H4 (cell line): ENCODE data around the gene C6orf52. TPM values are rescaled to one million over a fixed set of nuclear protein-coding genes. Genes with fewer than 3 reads are reported as not detected.
"Not testable (repeated sequence)": the region's sequence is repeated elsewhere in the genome, so short reads cannot be mapped to it uniquely, and the experiment has no call there.

Source experiments
- DNase-seq: peaks from one replicate; pipeline ENCODE4 v3.0.0-alpha.2; 2015; ENCODE audit warnings: low spot score
- total RNA-seq: library from RNA; depleted of rRNA; stranded (reverse); fragments of >200 nt; shearing (Covaris generic); gene quantifications from 2 replicates; pipeline ENCODE4 v1.2.3, GENCODE V29; 2014

C6orf52 gene
- total RNA-seq, 1 experiment from 2014 or later, result not detected

DNA sequence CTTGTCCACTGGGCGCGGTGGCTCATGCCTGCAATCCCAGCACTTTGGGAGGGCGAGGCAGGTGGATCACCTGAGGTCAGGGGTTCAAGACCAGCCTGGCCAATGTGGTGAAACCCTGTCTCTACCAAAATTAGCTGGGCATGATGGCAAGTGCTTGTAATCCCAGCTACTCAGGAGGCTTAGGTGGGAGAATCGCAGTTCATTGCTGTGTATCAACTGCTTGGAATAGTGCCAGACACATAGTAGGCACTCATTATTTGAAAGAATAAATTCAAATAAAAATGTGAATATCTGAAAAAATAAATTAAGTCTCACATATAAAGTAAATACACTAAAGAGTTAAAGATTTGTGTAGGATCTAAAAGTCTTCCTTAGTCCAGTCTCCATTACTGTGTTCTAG is 2.2 kb upstream of the C6orf52 start:
- no peak for DNase-seq

DNA sequence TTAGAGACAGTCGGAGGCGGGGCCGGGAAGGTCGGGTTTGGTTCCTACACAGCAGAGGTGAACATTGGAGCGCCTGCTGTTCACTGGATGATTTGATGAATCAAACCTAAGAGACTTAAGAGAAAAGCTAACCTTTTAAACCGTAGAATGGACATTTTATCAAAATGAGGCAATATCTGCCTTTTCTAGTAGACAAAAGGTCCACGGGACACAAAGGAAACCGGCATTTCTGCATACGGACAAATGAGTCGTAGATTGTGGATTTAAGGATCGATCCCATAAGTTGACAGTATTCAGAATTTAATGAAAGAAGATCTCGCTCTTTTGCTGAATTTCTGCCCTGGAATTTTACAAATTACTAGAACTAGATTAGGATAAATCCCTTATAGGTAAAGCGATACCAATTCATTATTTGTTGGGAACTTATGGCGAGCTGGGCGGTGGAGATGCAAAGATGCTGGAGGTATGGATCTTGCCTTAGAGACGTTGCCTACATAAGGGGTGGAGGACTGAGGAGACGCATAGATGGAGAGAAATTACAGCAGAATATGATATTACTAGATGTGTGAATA is 756 bp upstream of the C6orf52 start:
- no peak for DNase-seq

DNA sequence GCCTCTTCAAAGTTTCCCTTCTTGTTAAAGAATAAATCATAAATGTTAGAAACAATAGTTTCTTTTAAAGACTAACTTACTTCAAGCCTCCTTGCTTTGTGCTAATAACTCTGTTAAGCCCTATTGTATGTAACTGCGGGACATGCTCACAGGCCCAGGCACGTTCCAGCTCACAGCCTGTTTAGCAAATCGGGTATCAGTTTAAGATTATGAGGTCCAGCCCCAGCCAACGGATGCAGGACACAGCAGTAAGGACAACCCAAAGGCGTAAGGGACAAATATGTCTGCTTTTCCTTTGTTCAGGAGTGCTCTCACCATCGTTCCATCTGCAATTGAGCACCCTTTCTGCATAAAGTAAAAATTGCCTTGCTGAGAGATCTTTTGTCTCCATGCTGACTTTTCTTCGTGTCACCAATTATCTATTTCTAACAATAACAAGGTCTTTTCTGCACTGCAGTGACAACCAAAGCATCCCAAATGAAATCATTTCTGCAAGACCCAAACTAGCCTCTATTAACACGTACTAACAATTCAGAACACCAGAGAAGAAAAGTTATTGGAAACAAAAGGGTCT is 1.4 kb downstream of the C6orf52 start:
- no peak for DNase-seq

DNA sequence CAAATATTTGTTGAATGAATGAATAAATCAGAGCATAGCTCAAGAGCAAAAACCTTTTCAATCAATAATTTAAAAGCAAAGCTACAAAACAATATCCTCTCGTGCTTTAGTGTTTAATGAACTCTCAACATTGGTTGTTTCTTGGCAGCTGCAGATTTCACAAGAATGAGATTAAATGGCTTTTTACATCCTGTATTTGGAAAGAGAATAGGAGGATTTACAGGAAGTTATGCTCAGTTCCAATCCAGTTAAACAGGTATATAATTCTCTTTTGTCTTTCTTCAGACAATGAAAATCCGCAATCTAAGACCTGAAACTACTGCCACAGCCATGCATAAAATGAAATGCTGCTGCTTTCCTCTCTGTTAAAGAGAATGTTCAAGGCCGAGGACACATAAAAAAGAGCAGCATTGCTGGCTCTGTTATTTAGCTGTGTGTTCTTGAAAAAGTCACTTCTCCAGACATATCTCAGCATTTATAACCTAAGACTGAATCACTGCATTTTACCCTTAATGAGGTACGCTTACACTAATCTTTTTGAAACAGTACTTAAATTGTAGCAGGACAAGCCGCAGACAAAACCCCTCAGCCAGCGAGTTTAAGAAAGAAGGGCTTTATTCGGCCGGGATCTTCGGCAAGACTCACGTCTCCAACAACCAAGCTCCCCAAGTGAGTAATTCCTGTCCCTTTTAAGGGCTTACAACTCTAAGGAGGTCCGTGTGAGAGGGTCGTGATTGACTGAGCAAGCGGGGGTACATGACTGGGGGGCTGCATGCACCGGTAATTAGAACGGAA is 3.6 kb downstream of the C6orf52 start:
- no peak for DNase-seq

DNA sequence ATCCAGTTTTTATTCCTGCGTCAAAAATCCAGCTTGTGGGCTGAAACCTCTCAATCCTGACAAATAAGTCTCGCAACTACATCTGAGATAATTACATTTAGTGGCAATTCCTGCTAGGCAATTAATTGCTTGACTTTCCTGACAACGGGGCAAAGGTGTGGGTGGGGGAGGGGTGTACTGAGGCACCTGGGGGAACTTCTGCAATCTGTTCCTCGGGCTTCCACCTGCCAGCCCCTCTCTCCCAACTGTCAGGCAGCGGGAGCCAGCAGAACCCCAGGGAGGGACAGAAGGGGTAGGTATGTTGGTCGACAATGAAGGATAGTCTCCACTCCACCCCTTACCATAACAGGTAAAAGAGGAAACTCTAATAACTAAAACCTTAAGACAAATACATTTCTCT is 6.8 kb downstream of the C6orf52 start:
- DNase-seq, result no peak

DNA sequence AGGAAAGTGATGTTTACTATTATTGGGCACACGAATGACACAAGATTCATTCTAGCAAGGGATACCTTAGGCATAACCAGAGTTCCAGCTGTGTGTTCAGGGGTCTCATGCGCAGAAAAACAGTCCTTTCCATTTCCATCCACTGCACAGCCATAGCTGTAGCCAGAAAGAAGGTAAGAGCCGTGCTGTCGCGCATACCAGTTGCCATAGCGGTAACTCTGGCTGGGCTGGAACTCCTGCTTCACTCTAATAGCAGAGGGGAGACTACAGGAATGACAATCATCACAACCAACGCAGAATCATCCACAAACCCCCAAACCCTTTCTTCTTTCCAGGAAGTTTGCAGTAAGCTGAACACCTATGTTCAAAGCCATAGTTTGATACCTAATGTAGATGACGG is 7.5 kb downstream of the C6orf52 start:
- DNase-seq, result no peak

DNA sequence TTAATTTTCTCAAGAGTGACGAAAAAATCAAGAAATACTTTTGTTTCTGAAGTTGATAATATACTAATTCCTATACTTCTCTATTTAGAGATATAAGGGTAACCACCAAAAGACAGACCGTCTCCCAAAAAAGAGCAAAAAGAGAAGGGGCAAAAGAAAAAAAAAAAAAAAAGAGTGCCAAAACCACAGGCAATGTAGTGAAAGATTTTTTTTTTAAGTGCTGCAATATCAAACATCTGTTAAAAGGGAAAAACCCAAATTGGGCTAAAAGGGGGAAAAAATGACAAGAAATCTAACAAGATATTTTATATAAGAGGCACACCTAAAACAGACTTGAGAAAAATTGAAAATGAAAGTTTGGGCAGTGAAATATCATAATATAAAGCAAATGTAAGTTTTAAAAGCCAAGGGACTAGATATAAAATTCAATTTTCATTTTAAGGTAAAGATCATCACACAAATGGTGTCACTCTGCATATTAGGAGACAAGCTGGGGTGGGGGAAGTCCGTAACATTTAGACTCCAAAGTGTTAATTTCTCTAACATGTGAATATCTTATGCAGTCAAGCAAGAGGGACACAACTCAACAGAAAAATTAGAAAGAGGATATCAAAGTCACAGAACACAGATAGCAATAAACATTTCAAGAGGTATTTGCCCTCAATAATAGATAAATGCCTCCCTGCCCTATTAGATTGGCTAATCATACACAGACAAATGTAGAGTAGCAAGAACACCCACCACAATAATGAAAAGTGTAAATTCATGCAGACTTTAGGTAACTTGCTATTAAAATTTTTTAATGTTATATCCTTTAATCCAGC is 9.1 kb downstream of the C6orf52 start:
- DNase-seq, result no peak

DNA sequence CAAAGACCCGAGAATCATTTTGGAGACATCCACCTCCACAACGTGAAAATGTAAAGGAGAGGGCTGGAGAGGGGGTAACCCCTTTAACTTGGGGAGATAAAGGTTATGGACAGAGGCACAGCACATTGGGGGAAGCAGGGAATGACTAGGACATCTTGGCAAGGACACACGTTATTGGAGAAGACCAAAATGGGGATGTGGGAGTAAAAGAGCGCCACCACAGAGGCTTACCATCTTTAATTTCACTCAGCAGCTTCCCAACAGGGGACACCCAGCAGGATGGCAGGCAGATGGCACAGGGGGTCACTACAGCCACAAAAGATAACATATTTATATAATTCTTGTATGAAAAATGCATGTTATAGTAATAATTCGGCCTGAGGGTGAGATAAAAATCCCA is 9.8 kb downstream of the C6orf52 start:
- DNase-seq, result no peak

DNA sequence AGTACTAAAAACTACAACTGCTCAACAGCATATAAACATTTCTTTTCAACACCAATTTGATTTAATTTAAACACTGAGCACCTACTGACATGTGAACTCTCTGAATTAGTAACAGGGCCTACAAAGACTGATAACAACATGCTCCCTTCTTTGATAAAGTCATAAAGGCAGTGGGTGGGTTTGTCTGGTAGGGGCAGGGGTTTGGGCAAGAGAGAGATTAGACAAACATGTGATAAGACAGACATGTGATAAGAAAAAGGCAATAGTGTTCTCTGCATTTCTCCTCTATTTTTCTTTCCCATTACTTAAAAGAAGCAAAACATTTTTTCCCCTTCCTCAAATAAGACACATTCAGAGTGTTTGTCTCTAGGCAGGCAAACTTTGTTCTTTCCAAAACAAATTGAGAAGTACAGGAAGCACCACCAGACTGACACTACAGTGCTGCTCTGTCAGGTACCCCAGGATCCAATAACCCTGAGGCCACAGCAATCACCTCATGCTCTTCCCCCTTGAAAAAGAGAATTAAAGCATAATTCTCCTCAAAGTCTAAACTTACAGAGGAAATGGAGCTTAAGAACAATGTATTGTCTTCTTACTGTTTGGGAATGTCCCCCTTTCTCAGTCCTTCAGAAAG is 11.9 kb downstream of the C6orf52 start:
- DNase-seq, result no peak

DNA sequence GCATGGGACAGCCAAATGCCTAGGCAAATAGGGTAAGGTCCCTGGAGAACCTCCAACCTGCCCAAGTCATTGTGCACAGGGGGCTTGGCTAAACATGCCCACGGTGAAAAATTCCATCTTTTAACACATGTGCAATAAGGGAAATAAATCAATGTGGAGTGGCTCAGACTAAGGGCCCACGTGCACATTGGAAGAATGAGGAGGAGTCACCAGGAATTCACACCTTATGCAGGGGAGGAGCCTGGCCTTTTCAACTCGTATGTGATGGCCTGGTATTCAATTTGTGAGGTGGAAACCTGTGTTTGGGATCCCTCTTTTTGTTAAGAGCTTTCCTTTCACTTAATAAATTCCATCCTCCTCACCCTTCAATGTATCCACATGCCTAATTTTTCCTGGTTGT is 12.6 kb downstream of the C6orf52 start:
- no peak for DNase-seq

DNA sequence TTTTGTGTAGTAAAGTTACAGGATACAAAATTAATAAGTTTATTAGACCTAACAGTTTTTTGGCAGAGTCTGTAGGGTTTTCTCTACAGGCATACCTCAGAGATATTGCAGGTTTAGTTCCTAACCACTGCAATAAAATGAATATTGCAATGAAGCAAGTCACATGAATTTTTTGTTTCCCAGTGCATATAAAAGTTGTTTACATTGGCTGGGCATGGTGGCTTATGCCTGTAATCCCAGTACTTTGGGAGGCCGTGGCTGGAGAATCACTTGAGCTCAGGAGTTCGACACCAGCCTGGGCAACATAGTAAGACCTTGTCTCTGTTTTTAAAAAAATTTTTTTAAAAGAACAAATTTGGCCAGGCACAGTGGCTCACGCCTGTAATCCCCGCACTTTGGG is 16.0 kb downstream of the C6orf52 start:
- DNase-seq, result no peak

DNA sequence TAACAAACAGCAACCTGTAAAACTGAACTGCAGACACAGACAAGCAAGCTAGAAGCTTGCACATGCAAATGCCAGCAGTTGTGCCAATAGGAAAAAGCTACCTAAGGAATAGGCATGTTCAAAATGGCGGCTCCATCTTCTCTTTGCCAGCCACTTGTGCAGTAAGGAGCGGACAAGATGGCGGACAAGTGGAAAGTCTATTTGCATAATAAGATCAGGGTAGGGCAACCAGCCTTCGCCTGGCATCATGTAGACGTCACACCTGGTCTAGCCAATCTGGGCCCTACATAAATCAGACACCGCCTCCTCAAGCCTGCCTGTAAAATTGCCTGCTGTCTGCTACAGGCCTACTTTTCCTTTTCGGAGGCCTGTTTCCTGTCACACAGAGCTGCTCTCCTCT is 18.0 kb downstream of the C6orf52 start:
- DNase-seq, result no peak

DNA sequence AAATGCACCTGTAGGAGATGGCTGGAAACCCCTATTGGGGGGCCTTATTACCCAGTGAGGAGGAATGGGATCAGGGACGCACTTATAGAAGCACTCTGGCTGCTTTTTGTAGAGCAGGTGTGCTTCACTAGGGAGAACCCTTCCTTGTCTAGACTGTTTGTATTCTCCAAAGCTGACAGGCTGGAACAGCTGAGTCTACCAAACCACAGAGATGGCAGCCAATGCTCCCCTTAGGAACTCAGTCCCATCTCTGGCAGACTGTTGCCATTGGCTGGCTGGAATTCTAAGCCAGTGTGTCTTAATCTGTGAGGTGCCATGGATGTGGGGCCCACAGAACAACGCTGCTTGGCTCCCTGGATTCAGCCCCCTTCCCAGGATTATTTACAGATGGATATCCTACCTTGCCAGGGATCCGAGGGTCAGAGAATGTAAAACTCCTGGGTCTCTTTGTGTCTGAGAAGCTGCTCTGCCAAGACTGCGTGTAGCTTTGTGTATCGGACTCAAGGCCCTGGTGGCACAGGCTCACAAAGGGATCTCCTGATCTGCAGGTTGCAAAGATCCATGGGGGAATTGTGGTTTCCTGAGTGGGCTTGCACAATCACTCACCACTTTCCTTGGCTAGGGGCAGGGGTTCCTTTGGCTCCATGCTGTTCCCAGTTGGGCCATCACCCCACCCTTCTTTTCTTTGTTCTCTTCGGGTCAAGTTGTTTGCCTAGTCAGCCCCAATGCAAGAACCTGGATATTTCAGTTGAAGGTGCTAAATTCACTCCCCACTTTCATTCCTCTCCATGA is 26.1 kb downstream of the C6orf52 start:
- no peak for DNase-seq

DNA sequence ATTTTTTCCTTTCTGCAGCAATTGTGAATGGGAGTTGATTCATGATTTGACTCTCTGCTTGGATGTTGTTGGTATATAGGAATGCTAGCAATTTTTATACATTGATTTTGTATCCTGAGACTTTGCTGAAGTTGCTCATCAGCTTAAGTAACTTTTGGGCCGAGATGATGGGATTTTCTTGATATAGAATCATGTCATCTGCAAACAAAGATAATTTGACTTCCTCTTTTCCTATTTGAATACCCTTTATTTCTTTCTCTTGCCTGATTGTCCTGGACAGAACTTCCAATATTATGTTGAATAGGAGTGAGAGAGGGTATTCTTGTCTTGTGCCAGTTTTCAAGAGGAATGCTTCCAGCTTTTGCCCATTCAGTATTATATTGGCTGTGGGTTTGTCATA is 28.8 kb downstream of the C6orf52 start:
- DNase-seq, result not testable (repeated sequence)

DNA sequence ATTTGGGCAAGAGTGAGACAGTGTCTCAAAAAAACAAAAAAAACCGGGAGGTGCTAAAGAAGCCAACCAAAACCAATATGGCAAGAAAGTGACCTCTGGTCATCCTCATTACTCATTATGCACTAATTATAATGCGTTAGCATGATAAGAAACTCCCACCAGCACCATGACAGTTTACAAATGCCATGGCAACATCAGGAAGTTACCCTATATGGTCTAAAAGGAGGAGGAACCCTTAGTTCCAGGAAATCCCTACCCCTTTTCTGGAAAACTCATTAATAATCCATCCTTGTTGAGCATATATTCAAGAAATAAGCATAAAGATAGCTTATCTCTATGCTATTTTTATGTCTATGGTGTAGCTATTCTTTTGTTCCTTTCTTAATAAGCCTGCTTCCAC is 31.7 kb downstream of the C6orf52 start:
- DNase-seq, result no peak

DNA sequence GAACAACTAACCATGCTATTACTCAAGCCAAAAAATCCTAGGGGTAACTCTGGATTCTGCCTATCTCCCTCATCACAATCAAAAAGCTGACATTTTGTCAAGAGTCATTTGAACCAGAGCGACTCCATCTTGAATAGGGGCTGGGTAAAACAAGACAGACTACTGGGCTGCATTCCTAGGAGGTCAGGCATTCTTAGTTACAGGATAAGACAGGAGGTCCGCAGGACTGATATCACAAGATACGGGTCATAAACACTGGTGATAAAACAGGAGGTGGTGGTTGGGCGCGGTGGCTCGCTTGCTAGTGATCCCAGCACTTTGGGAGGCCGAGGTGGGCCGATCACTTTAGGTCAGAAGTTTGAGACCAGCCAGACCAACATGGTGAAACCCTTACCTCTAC is 32.2 kb downstream of the C6orf52 start:
- DNase-seq, result no peak

DNA sequence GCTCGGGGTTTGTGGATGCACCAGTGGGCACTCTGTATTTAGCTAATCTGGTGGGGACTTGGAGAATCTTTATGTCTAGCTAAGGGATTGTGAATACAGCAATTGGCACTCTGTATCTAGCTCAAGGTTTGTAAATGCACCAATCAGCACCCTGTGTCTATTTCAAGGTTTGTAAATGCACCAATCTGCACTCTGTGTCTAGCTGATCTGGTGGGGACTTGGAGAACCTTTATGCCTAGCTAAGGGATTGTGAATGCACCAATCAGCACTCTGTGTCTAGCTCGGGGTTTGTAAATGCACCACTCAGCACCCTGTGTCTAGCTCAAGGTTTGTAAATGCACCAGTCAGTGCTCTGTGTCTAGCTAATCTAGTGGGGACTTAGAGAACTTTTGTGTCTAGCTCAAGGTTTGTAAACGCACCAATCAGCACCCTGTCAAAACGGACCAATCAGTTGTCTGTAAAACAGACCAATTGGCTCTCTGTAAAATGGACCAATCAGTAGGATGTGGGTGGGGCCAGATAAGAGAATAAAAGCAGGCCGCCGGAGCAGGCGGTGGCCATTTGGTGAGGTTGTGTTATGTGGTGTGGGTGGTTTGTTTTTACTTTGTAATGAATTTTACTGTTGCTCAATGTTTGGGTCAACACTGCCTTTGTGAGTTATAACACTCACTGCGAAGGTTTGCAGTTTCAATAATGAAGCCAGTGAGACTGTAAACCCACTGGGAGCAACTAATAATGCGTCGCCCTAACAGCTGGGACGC is 33.8 kb downstream of the C6orf52 start:
- DNase-seq, result not testable (repeated sequence)

DNA sequence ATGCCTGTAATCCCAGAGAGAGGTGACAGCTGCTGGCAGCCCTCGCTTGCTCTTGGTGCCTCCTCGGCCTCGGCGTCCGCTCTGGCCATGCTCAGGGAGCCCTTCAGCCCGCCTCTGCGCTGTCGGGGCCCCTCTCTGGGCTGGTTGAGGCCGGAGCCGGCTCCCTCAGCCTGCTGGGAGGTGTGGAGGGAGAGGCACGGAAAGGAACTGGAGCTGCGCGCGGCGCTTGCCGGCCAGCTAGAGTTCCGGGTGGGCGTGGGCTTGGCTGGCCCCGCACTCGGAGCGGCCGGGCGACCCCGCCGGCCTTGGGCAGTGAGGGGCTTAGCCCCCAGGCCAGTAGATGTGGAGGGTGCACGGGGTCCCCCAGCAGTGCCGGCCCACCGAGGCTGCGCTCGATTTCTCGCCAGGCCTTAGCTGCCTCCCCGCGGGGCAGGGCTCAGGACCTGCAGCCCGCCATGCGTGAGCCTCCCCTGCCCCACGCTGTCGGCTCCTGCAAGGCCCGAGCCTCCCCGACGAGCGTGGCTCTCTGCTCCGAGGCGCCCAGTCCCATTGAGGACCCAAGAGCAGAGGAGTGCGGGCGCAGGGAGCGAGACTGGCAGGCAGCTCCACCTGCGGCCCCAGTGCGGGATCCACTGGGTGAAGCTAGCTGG is 34.6 kb downstream of the C6orf52 start:
- DNase-seq, result no peak

DNA sequence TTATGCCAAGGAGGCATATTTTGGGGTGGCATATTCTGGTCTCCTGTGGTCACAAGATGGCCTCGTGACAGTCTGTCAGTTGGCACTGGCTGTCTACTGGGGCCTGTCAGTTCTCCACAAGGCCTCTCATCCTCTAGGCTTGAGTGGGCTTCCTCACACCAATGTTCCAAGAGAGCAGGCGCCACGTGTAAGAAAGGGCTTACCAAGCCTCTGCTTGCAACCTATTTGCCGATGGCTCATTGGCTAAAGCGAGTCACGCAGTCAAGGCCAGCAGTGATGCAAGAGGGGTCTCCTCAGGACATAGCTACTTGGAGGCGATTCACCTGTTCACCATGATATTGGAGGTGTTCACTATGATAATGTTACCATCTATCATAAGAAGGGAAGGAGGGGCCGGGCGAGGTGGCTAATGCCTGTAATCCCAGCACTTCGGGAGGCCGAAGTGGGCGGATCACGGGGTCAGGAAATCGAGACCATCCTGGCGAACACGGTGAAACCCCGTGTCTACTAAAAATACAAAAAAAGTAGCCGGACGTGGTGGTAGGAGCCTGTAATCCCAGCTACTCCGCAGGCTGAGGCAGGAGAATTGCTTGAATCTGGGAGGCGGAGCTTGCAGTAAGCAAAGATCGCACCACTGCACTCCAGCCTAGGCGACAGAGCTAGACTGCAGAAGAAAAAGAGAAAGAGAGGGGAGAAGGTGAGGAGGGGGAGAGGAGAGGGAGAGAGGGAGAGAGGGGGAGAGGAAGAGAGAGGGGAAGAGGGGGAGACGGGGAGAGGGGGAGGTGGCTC is 35.3 kb downstream of the C6orf52 start:
- DNase-seq, result no peak
